Measurements from ENCODE around the gene KIR2DL3. TPM values are rescaled to one million over a fixed set of nuclear protein-coding genes. Genes with fewer than 3 reads are reported as not detected.

Gene KIR2DL3
- total and polyA plus RNA-seq, 2 experiments from 2014 or later: not detected

GRCh38 chr19:54708781-54709180, 29.5 kb upstream of the KIR2DL3 start:
- peaks cover 24% of the 10 kb centered on the region; the same call in 2 of the 3 replicates for H3K36me3 Mint-ChIP-seq (ENCODE audit: low read depth)
- no peaks in the 10 kb centered on the region for H3F3A ChIP-seq (replicated peaks; ENCODE audit: low read depth)
- H3K79me2 ChIP-seq (replicated peaks; ENCODE audit: insufficient read depth): no peaks in the 10 kb centered on the region
- H3K4me2 ChIP-seq: no peak overlapping the region
- peaks cover 4% of the 10 kb centered on the region for H3K27me3 Mint-ChIP-seq (ENCODE audit: insufficient read depth, low read depth, poor library complexity)
- no peaks in the 10 kb centered on the region for H4K20me1 ChIP-seq (replicated peaks; ENCODE audit: insufficient read depth)
- peaks cover 3% of the 10 kb centered on the region; the same call in 1 of the 2 replicates for H3K36me3 ChIP-seq (ENCODE audit: insufficient read depth)
- H3K9me2 ChIP-seq (ENCODE audit: insufficient read depth): no peaks in the 10 kb centered on the region
- DNase-seq (ENCODE audit: low spot score) (no peak), ATAC-seq (no peak)
- H3K4me3 Mint-ChIP-seq: no peak overlapping the region
- peaks cover 83% of the 10 kb centered on the region for H3K9me3 Mint-ChIP-seq
- H3K27ac Mint-ChIP-seq: no peak overlapping the region
- no peak overlapping the region for H3K4me3 ChIP-seq
- no peak for TF ChIP-seq NANOG (IDR thresholded peaks at IDR 0.05; ENCODE audit: borderline replicate concordance)
- no peak for TF ChIP-seq ZNF114 (CRISPR knock-in tag; IDR thresholded peaks at IDR 0.05)
- TF ChIP-seq REST (IDR thresholded peaks at IDR 0.05; ENCODE audit: unreplicated experiment): no peak
- TF ChIP-seq POLR2AphosphoS5 (IDR thresholded peaks at IDR 0.05; ENCODE audit: low read depth): no peak
- TF ChIP-seq EZH2phosphoT487 (IDR thresholded peaks at IDR 0.05; ENCODE audit: unreplicated experiment): no peak
- no peak for TF ChIP-seq ZNF462 (CRISPR knock-in tag; IDR thresholded peaks at IDR 0.05)
- TF ChIP-seq ZNF331 (CRISPR knock-in tag; IDR thresholded peaks at IDR 0.05; ENCODE audit: low read depth): no peak
- TF ChIP-seq JUNB (IDR thresholded peaks at IDR 0.05; ENCODE audit: unreplicated experiment): no peak
- no peak for TF ChIP-seq EZH2 (IDR thresholded peaks at IDR 0.05; ENCODE audit: low read depth, unreplicated experiment)
- no peak for TF ChIP-seq STAT1 (IDR thresholded peaks at IDR 0.05; ENCODE audit: unreplicated experiment)
- no peak for TF ChIP-seq CREB1 (CRISPR knock-in tag; IDR thresholded peaks at IDR 0.05; ENCODE audit: low read depth)
- no peak for TF ChIP-seq ETS1 (IDR thresholded peaks at IDR 0.05)
- TF ChIP-seq CTCF (conservative IDR thresholded peaks at IDR 0.05; ENCODE audit: low read depth in 2 of 2): no peak
- no peaks in the 10 kb centered on the region for H3K4me1 ChIP-seq (ENCODE audit: insufficient read depth)
- H3K27ac ChIP-seq (ENCODE audit: low read depth): no peak overlapping the region
- no peaks in the 10 kb centered on the region for H3K27me3 ChIP-seq (ENCODE audit: insufficient read depth)
- H2AFZ ChIP-seq: no peak overlapping the region
- no peaks in the 10 kb centered on the region for H3K4me1 Mint-ChIP-seq

All from GM23338 (cell line).